WTC11 (cell line): Measurements from ENCODE around the gene SUSD1.

Source experiments
- CREB1 ChIP-seq: sonication (generic); formaldehyde crosslinking; IDR thresholded peaks from 2 replicates; pipeline ENCODE4 v1.8.0; 2023; ENCODE audit warnings: mild to moderate bottlenecking, missing genetic modification reagents
- FOXJ3 ChIP-seq: sonication (generic); formaldehyde crosslinking; IDR thresholded peaks from 2 replicates; pipeline ENCODE4 v1.9.0; 2021; ENCODE audit warnings: missing genetic modification reagents, mild to moderate bottlenecking, borderline replicate concordance

DNA sequence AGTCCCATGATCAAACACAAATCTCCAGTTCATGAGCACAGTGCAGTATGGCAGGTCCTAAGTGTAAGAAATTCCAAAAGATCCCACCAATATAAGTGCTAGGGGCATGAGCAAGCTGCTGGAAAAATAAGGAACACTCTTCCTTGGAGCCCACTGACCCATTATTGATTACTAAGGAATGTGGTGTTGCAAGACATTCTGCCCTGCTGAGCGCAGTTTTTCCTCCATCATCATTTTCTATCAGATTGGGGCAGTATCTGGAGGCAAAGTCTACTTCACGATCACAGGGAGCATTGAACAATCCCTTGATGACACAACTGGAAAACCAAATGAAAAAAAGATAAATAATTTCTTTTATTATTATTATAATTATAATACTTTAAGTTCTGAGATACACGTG, 149.2 kb downstream of the SUSD1 start:
- TF ChIP-seq FOXJ3 (CRISPR knock-in tag) (no peak), CREB1 (CRISPR knock-in tag) (no peak)
